CD1c-positive myeloid dendritic cell (primary cell): ENCODE data around the gene ATP8B1.
"Not testable (repeated sequence)": the region's sequence is repeated elsewhere in the genome, so short reads cannot be mapped to it uniquely, and the experiment has no call there.

Experiments used
- DNase-seq: peaks from one replicate; pipeline ENCODE4 v3.0.0-alpha.2; 2016; ENCODE audit errors: extremely low spot score

The ATP8B1 gene

DNA sequence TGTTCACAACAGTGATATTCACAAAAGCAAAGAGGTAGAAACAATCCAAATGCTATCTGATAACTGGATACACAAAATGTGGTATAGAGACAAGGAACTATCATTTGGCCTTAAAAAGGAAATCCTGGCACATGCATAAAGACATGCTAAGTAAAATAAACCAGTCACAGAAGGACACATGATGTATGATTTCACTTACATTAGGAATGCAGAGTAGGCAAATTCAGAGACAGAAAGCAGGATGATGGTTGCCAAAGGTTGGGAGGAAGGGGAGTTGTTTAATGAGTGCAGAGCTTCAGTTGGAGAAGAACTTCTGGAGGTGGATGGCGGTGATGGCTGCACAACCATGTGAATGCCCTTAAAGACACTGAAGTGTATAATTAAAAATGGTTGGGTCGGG, 38.1 kb downstream of the ATP8B1 start:
- DNase-seq, result no peak

GRCh38 chr18:57764087-57764486, 39.0 kb downstream of the ATP8B1 start:
- DNase-seq, result no peak

- DNase-seq, result no peak
Observed at GRCh38 chr18:57762686-57763085, 40.4 kb downstream of the ATP8B1 start.

- DNase-seq, result no peak
Observed at GRCh38 chr18:57759650-57760049, 43.5 kb downstream of the ATP8B1 start.

- no peak for DNase-seq
Observed at GRCh38 chr18:57755473-57756067, 47.5 kb downstream of the ATP8B1 start.

DNA sequence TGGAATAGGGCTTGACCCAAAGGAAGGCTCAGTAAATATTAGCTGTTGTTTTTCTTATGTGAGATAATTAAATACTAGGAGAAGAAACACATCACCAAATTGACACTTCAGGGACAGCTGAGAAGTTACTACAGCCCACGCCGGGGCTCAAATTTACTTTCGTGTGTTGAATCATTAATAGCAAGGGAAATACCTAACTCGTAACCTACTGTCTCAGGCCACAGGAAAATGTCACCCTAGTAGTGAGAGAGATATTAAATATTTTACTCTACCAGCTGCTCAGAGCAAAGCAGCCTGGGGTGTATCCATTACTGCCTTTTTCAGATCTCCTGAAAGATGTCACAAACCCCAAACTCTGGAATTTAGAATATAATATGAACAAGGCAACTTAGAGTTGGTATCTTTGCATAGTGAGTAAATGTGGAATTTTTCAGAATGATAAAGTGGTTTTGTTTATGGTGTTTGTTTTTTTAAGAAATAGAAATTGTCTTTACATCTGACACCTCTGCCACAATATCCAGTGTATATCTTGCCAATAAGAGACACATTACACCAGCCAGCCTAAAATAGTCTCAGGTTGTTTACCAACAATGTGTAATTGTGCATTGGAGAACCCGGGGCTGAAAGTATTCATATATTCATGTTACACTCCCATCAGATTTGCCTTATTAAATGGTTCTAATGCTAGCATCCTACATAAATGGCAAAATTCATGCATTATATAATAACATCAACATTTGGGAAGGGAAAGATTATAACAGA, 48.4 kb downstream of the ATP8B1 start:
- DNase-seq, result no peak

GRCh38 chr18:57753063-57753462, 50.1 kb downstream of the ATP8B1 start:
- no peak for DNase-seq

- no peak for DNase-seq
Observed at GRCh38 chr18:57749604-57749970, 53.5 kb downstream of the ATP8B1 start.

GRCh38 chr18:57748770-57749603, 54.1 kb downstream of the ATP8B1 start:
- peak; percentile 56 for DNase-seq

- DNase-seq, result no peak
Observed at GRCh38 chr18:57747809-57748680, 55.1 kb downstream of the ATP8B1 start.

DNA sequence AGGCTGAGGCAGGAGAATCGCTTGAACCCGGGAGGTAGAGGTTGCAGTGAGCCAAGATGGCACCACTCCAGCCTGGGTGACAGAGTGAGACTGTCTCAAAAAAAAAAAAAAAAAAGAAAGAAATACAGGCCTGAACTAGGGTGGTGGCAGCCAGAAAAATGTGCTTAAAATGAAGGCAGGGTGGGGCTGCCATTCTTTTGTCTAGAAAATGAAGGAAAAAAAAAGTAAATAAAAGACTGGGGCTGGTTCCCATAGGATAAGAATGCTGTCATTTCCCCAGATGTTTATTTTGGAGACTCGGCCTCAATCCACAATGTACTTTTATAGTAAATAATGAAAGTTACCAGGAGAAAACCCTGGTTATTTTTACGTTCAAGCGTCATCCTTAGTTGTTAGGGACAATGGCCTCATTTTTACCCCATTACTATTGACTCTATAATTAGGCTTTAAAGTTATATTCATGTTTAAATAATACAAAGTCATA, 58.9 kb downstream of the ATP8B1 start:
- DNase-seq, result no peak

DNA sequence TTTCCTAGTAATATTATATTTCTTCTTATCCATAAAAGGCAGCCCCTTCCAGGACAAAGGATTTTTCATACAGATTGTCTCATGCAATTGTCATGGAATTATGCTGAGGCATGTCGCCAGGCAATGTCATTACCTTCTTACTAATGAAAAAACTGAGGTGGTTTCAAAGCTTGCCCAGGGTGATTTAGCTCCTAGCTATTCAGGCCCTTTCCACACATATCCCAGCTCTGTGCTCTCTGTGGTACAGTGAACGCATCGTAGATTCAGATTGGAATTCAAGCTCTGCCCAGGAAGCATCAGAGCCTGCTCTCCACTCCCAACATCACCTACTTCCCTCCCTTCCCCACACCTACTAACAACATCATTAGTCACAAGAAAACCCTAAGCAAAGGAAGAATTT, 60.1 kb downstream of the ATP8B1 start:
- no peak for DNase-seq

DNA sequence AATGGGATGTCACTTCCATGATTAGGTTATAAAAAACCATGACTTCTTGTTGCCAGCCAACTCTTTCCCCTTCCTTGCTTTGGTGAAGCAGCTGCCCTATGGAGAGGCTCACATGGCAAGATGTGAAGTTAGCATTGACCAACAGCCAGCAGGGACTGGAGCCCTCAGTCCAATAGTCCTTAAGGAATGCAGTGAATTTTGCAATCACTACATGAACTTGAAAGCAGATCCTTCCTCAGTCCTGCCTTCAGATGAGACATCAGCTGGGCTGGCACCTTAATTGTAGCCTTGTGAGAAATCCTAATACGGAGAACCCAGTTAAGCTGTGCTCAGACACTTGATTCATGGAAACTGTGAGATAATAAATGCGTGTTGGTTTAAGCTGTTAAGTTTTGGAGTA, 61.8 kb downstream of the ATP8B1 start:
- no peak for DNase-seq

- DNase-seq, result no peak
Observed at GRCh38 chr18:57738078-57738477, 65.0 kb downstream of the ATP8B1 start.

DNA sequence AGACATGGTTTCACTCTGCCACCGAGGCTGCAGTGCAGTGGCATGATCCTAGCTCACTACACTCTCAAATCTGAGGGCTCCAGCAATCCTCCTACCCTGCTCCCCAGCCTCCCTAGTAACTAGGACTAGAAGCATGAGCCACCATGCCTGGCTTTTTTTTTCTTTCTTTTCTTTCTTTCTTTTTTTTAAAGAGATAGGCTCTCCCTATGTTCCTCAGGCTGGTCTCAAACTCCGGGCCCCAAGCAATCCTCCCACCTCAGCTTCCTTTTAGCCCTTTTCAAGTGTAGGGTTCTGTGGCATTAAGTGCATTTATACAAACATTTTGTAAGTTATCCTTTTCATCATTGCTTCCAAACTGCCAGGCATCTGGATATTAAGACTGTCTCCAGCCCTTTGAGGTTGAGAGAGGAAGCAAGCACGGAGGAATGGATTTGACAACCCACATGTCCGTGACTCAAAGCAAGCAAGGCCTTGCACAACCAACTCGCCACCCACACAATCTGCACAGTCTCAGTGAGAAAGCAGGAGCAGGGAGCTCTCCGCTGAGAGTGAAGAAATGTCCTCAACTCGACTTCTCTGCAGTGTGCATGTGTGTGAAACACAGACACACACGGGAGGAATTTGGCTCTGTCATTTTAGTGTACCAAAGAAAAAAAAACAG, 65.6 kb downstream of the ATP8B1 start:
- DNase-seq, result peak; percentile 97

DNA sequence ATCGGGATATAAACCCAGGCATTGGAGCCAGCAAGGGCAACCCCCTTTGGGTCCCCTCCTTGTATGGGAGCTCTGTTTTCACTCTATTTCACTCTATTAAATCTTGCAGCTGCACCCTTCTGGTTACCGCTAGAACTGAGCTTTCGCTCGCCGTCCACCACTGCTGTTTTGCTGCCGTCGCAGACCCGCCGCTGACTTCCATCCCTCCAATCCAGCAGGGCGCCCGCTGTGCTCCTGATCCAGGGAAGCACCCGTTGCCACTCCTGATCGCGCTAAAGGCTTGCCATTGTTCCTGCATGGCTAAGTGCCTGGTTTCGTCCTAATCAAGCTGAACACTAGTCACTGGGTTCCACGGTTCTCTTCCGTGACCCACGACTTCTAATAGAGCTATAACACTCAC, 68.1 kb downstream of the ATP8B1 start:
- DNase-seq, result not testable (repeated sequence)

DNA sequence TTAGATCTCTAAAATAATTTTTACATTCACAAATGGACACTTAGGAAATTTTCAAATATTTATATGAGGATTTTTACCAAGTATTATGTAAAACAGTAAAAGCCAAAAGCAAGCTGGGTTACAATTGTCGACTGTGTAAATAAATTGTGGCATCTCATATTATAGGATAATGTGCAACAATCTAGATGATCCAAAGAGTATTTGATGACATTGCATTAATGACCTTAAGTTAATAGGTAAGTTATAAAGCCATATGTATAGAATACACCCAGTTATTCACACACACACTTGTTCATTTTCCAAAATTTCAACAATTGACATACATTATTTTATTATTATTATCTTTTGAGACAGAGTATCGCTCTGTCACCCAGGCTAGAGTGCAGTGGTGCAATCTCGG, 69.3 kb downstream of the ATP8B1 start:
- no peak for DNase-seq

DNA sequence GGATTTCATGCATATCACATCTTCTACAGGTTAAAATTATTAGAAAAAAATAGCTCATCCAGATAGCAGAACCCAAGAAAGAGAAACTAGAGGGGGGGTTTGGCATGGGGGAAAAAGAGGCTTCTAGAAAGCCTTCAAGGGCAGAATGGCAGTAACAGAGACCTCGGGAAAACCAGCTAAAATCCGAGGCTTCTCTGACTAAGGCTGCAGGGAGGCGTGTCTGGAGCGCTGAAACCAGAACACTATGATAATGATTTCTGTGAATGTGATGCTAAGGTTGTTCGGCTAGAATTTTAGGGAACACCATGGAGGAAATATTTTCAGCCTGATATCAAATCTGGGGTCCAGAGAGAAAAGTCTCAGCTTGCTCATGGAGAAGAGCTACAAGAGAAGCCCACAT, 73.0 kb downstream of the ATP8B1 start:
- no peak for DNase-seq

DNA sequence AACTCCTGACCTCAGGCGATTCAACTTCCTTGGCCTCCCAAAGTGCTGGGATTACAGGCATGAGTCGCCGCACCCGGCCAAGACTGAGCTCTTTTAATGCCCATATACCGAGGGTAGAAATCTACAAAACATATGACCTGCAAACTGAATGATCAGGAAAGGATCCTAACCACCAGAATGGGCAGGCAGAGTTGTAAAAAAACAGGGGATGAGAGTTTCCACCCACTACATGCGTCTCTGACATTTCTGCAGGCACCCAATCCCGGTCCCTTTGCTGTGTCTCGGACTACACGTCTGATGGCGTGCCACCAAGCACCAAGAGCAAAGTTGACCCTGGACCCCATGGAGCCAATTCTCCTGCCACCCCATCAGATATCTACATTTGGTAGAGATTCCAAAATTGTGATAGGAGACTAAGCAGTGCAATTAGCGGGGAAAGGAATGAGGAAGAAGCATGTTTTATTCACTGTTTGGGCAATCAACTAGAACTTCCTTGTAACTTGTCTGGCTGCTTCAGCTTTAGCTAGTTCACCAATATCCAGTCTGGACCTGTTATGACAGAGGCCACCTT, 74.1 kb downstream of the ATP8B1 start:
- DNase-seq, result peak; percentile 72

DNA sequence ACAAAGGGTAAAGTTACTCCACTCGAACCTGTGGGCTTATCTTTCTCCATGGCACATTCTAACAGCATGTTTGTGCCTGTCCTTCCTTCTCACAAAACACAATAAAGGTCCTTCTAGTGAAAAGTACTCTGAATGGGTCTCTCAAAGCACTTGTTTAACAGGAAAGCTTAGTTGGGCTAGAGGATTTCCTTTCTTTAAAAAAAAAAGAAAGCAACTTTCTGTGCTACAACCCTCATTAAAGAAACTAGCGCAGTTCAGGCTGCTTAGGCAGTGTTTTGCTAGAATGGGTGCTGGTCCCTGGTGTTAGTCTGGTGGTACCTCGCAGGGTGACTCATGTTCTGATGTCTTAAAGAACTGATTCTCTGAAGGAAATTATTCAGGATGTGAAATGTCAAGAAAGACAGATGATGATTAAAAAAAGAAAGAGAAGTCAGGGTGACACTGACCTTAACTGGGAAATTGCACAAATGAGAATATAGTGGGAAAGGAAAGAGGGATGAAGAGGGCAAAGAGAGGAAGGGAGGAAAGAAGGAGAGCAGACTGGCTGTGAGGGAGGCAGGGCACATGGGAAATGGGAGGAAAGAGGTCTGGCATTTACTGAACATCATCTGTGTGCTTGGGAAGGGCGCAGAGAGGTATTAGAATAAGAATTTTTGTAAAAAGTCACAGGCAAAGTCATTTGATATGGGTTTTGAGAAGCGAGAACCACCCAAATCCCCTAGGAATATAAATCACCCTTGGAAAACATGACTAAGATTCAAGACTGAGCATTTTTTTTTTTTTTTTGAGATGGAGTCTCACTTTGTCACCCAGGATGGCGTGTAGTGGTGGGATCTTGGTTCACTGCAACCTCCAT, 74.9 kb downstream of the ATP8B1 start:
- peak; percentile 18 for DNase-seq
